Islet precursor cell (in vitro differentiated cells): ENCODE results near the gene CCDC112.

ENCODE experiments used
- DNase-seq: peaks from one replicate; pipeline ENCODE4 v3.0.0-alpha.2; 2018

Gene CCDC112

DNA sequence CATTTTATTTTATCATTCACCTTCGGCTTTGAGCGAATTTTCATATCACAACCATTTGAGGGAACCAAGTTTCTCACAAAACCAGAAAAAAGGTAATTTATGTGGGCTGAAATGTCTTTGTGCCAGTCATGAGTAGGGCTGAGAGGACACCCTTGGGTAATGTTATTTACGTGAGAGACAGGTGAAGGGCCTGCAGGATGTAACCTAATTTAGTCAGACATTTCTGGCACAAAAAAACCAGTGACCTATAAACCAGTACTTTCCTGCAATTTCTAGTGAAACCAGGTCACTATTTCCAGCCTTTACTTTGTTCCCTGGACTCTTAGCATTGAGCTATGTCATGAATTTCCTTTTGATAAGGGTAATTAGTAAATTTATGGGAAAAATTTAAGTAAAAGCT lies 17.2 kb upstream of the CCDC112 start:
- DNase-seq = no peak

DNA sequence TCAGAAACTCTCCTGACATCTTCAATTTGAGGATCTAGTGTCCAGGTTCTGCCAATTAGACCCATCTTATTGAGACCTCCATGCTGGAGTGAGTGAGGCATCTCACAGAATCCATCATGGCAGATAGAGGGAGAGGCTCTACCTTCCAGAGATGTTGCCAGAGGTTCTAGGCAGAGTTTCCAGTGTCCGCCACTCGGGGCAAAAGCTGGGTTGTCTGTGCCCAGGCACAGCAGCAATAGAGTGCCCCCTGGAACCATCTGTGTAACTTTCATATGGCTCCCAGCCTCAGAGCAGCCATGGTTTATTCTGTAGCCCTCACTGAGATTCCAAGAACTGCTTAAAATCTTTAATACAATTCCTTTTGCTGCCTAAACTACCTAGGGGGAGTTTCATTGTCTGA lies 16.6 kb upstream of the CCDC112 start:
- no peak for DNase-seq

DNA sequence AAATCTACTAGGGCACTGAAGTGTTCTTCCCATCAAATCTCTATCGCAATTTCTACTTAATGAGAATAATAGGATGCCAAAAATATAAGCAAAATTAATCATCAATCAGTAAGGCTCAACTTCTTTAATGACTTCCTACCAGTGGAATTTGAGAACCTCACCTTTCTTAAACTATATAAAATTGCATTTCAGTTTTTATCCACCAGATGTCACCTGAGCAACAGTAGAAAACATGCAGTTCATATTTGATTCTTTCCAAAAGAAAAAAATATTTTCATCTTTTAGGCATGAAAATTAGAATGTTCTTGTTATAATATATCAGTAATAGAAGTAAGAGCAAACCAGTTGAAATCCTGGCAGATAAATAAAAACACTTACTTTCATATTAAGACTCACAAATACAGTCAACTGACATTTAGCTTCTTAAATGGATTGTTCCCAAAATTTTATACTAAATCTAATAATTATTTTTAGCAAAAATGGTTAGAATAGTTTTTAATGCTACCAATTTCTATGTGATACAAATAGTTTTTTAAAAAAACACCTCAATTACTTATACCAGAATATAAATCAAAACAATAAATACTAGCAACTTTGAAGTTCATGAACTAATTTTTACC lies 13.4 kb upstream of the CCDC112 start:
- no peak for DNase-seq

DNA sequence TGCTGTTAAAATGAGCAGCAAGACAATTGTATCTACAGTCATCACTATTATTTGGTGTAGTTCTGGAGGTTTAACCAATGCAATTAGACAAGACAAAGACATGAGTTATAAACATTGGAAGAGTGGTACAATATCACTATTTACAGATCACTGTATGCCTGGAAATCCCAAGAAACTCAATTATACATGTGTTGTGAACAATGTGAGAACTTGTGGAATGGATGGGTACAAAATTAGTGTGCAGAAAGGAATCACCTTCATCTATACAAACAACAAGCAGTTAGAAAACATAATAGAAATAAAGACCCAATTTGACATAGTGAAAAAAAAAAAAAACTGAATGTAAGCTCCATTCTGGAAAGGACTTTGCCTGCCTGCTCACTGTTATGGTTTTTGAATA lies 12.4 kb upstream of the CCDC112 start:
- DNase-seq = no peak

DNA sequence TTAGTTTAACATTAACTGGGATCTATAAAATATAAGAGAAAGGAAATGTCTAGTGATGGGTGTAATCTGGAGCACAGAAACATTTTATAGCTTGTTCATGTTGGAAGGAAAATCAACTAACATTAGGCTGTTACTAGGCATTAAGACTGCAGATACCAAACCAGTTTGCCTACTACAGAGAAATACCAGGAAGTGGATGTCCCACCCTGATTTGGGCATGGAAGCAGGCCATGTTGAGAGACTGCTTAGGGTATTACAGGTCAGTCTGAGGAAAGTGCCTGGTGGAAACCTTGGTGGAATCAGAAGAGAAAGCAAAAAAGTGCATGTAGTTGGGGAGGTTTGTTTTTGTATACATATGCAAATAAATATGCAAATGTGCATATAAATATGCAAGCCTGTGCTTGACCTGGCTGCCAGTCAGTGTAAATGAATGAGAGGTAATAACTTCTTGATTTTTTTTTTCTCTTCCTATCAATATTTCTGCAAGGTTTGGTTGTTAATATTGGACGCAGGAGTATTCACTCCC lies 9.6 kb upstream of the CCDC112 start:
- no peak for DNase-seq

DNA sequence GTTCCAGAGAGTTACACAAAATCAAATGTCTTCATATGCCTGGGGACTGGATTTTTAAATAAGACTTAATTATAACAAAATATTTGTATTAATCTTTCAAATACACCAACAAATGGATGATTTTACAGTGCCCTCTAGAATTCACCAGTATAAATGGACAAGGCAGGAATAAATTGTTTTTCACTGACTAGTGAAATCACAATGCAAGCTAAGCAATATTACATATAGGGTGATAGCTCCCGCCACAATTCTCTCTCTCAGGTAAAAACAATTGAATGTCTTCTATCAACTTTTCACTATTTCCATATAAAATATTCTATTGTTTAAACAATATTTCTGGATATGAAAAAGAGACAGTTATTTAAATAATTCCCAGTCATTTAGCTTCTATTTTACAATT lies 8.0 kb upstream of the CCDC112 start:
- DNase-seq = no peak

DNA sequence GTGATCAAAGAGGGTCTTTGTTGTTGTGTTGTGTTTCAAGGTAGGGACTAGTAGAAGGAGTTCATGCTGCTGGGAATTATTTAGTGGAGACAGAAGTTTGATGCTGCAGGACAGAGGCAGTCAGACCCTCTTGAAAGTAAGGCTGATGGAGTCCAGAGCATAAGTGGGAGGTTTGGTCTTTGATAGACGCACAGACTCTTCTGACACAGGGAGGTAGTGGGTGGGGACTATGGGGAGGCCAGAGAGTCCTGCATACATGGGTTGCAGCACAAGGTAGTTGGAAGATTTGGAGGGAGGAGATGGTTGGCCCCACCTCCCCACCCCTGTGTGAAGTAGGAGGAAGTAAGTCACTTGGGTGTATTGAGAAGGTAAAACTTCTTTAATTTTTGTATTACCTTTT lies 2.4 kb upstream of the CCDC112 start:
- no peak for DNase-seq

DNA sequence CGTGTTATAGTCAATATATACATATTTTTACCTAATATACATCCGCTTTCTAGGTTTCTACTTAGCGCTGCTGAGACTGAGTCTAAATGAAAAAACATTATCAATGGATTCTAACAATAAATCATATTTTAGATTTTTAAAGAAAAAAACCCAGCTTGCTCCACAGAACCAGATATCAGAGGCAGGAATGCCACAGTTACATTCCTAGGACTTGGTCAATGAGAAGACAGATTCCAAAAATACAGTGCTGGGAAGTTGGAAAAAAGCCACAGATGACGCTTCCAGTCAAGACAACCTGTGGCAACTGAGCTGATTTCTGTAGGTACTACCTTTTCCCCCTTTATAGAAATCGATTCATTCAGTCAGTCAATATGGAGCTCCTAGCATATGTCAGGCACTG lies 577 bp upstream of the CCDC112 start:
- DNase-seq = no peak

DNA sequence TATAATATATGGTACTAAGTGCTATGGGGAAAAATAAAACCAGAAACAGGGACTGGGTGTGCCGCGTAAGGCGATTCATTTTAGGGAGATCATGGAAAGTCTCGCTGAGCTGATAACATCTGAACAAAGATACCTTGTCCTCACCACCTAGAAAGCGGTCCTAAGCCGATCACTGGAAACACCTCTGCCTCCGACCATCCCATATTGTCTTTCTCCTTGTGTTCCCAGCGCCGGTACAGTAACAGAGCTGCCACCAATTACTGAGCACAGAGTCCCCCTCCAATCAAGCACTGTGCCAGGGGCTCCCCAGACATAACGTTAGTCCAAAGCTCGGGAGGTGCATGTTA lies 704 bp downstream of the CCDC112 start:
- no peak for DNase-seq

DNA sequence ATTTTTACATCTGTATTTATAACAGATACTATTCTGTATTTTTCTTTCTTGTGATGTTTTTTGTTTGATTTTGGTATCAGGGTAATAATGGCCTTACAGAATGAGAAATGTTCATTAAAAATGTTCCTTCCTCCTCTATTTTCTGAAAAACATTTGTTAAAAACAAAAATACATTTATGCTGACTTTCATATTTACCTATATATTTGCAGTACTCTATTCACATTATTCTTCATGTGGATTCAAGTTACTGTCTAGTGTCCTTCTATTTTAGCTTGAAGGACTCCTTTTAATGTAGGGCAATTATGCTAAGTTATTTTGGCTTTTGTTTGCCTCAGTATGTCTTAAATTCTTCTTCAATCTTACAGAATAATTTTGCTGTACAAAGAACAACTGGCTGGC lies 5.1 kb downstream of the CCDC112 start:
- no peak for DNase-seq

DNA sequence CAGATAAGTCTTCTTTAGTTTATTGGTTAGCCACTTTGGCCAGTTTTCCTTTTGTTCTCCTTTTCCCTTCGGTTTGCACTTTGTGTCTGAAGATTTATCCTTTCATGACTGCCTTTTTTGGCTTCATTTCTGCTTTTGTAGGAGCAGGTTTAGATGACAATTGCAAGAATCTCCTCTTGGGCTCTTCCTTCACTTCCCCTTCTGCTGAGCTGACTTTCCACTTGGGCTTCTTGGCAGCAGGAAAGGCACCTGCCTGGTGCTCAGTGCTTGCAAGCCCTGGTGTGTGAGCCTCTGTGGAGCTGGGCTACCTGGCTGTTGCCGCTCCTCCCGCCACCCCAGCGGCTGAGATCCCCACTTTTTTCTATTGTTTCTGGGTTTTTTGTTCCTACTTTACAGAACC lies 7.3 kb downstream of the CCDC112 start:
- DNase-seq = no peak

DNA sequence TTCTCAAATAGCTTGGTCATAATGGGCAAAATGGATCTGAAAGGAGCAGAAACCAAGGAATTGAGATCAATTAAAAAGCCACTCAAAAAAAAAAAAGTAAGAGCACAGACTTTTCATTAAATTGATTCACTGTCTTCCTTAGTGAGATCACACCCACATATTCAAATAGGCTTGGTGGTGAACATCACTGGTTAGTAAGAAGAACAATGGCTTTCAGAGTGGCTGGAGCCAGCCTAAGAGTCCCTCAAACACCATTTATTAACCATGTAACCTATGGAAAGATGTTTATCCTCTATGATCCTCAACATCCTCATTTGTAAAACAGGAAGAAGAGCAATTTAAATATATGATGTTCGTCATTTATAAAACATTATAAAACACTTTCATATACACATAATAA lies 12.4 kb downstream of the CCDC112 start:
- no peak for DNase-seq

DNA sequence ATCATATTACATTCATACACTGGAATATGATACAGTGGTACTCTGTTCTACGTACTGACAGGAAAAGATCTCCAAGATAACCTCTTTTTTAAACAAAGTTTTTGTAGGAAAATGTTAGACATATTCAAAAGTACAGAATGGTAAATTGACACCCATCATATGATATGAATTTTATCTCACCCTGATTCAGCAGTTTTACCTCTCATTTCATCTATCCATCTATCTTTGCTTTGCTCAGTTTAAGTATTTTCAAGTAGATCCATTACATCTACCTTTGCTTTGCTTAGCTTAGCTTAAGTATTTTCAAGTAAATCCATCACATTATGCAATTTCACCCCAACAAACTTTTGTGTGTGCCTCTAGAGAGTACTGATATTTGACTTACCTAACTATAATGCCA lies 14.3 kb downstream of the CCDC112 start:
- no peak for DNase-seq

DNA sequence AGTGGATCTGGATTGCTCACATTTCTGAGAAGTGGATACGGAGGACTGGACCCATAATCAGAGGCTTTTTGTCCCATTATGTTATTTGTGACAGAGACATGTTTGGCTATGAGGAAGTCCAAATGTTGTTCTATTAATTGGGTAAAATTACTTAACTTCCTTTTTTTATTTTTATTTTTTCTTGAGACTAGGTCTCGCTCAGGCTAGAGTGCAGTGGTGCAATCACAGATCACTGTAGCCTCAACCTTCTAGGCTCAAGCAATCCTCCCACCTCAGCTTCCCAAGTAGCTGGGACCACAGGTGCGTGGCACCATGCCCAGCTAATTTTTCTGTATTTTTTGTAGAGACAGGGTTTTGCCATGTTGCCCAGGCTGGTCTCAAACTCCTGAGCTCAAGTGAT lies 21.9 kb downstream of the CCDC112 start:
- DNase-seq = no peak

DNA sequence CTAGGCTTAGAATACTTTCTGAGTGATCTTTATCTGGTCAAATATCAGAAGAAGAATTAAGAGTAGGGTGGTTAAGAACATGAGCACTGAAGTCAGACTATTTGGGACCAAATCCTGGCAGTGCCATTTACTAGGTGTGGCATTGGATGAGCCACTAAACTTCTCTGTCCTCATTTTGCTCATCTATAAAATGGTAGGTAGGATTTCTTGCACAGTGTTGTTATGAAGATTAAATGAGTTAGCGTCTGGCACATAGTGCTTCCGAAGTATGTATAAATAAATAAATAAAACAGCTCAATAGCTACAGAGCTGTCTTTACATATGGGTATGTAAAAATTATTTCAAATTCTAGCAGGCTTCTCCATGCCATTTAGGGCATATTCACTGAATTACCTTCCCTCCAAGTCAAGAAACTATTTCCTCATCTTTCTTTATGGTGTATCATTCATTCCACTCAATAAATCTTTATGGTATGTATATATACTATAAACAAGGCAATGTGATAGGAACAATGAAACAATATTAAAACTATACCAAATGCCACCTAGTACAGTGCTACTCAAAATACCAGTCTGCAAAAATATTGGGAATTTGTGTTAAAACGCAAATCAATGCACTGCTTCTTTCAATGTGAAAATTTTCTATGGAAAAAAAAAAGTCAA lies 24.0 kb downstream of the CCDC112 start:
- no peak for DNase-seq

DNA sequence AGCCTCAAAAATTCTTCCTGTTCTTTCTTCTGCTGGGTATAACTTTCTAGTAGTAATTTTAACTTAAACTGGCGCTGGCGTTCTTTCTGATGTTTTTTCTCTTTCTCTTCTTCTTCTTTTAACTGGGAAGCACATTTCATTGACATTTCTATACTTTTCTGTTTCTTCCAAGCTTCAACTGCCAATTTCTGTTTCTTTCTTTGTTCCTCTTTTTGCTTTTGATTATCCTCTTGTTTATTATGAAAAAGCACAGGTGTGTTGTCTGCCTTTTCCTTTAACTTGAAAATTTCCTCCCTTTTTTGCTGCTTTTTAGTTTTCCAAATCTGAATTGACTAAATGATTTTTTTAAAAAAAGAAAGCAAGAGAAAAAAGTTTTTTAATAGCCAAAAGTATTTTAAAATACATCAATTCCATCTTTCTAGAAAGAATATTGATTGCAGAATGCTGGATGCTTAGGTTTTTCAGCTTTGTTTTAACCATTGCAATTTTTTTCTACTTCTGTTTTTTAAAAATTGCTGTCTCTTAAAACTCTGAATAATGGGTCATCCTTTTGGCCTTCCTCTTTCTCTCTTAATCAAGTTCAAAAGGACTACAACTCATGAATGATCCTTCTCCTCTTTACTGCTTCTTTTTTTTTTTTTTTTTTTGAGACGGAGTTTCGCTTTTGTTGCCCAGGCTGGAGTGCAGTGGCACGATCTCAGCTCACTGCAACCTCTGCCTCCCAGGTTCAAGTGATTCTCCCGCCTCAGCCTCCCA lies 25.0 kb downstream of the CCDC112 start:
- DNase-seq = no peak

DNA sequence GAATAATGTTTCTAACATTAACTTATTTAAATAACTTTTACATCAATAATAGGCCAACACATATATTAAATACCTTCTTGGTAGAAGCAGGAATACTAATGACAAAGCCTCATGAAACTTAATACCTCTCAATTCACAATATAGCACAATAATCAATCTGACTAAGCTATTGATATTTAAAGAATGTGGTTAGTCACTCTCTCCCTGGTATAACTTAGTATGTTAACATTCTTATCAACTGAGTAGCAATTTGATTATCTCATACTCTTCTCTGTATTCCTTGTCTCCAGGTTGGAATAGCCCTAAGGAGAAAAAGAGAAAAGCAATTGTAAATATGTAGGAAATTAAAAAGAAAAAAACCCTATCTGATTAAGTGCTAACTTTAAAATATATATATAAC lies 28.8 kb downstream of the CCDC112 start:
- DNase-seq = no peak

DNA sequence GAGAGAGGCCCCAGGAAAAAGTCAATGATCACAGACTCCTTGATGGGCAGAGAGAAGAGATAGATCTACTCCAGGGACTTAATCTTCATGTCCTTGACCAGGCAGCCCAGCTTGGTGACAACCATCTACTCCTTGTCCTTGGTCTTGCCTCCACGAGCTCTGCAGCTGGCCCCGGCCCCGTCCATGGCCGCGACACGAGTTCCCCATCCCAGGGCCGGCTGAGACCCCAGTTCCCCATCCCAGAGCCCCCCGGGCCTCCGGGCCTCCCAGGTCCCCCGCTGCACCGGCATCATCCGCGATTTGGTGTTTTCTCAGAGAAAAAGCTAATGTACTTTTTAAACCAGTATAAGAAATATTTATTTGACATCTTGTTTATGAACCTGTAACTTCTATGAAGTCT lies 31.2 kb downstream of the CCDC112 start:
- DNase-seq = no peak

DNA sequence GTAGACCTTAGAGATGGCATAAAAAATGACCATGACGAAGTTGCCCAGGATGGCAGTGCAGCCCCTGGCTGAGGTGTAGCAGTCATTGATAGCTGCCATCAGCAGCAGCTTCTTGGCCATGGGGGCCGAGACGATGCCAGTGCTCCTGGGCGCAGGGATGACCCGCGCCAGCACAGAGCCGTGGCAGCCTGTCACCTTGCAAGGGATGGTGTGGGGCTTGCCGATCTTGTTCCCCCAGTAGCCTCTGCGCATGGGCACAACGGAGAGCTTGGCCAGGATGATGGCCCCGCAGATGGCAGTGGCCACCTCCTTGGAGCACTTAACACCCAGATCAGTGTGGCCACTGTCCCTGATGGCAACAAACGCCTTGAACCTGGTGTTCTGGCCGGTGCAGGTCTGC lies 31.7 kb downstream of the CCDC112 start:
- no peak for DNase-seq

DNA sequence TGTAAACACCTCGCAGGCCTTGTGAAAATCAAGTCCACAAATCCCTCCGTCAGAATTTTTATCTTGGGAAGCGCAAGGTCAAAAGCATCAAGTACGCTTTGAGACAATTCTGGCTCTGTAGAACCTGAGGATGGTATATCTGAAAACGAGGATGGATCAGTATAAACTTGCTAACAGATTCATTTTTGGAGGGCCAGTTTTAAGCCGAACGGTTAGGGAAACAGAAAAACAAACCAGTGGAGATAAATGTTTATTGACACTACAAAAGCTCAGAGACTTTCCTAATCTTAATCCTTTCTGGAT lies 33.4 kb downstream of the CCDC112 start:
- no peak for DNase-seq

DNA sequence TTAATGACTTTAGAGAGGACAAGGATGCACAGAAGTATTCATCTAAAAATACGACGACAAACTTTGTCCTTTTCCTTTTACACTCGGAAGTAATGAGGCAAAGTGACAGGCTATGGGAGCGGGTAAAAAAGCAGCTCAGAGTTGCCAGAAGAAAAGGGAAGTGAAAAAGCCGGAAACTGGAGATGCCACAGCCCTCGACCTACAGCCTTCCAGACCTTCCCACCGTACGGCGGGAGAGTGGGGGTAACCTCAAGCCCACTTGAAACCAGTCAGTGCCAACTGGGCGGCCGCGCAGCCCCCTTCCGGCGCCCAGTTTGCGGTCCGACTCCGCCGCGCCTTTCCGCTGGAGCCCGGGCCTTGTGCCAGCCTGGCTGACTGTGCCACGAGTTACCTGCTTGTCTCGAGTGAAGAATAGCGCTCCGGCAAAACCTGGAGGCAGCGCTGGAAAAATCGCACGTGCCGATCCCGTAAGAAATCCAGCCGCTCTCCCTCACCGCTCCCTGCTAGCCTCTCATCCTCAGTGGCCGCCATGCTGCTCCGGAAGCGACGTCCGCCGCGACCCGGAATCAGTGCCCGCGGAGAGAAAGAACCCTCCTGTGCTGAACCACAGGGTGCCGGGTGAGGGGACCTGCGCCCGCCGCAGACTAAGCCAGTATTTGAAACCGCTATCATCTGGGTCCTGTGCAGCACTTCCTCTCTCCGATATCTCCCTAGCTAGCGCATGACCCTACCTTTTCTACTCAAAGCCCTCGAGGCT lies 34.0 kb downstream of the CCDC112 start, which contains the start of gene PGGT1B:
Gene PGGT1B, minus strand, starts transcription at position 557 of the 757 bp plus-strand sequence. Its CDS starts 26 bp downstream, at position 531.
- peak; percentile 91 for DNase-seq

DNA sequence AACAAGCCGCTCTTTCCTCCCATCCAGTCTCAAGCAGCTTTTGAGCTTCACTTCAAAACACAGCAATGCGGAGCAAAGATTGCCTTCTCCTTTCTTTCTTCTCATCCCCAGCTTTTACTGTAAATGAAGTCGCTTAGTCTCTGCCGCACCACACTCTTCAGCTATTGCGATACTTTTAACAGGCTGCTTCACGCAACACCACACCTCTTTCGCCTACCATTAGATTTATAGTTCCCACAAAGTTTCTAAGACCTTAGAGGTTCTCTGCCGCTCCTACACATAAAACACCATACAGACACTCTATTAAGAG lies 34.5 kb downstream of the CCDC112 start:
- DNase-seq = peak; percentile 52

DNA sequence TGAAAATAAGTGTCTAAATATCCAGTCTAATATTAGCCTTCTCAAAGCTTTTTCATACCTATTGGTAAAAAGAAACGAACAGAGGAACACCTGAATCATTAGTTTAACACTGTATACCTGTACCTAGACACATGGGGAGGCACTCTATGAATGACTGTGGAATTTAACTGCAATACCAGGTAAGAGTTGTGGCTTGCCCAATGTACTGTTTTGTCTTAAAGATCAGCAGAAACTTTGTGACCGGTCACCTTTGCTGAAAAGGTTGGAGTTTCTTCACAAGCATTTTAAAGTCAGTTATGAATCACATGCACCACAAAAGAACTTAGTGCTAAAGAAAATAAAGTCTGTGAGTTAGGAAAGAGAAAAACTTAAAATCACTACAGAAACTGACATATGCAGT lies 36.2 kb downstream of the CCDC112 start:
- no peak for DNase-seq

DNA sequence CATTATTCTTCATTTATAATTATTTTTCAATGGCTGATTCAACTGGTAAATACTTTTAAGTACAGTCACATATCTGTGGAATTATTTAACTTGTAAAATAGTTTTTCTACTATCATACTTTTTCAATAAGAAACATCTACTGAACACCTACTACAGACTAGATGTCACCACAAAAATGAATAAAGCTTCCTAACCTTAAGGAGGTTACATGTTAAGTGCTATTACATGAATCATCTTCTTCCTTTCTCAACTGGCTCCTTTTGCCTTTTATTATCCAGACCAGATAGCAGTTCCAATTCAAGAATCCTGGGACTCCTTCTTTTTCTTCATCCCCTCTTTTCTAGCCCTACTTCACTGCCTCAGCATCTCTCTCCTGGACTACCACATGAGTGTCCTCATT lies 38.5 kb downstream of the CCDC112 start:
- DNase-seq = no peak
